ENCODE data around the gene GET4.
"Not testable (repeated sequence)": the region's sequence is repeated elsewhere in the genome, so short reads cannot be mapped to it uniquely, and the experiment has no call there.

GRCh38 chr7:943793-944192 is 67.4 kb downstream of the GET4 start:
- TF ChIP-seq POLR2A, CTCF (IDR thresholded peaks at IDR 0.05): not testable (repeated sequence)

All from adrenal gland (tissue), 5 donors.